HepG2 (cell line): ENCODE measurements around the gene GGPS1. TPM values are rescaled to one million over a fixed set of nuclear protein-coding genes. Genes with fewer than 3 reads are reported as not detected.

Experiments
- ATAC-seq: fragments of 200-7000 bp; cut with Tn5 transposase; 3 replicates; pipeline ENCODE4 v1.9.1; 2020; ENCODE audit warnings: mild to moderate bottlenecking, moderate library complexity
- BruUV-seq: library from RNA; stranded (reverse); fragments of 400-500 nt; replicated peaks from 2 replicates; lab custom pipeline; 2021; lab: Mats Ljungman, UMichigan
- CTCF ChIA-PET: fragments of 300-600 bp; formaldehyde crosslinking; extraction: SDS; loops from one replicate; lab custom pipeline; 2021; ENCODE audit warnings: low total read pairs, inconsistent platforms, low intra/inter-chr PET ratio; lab: Yijun Ruan, JAX
- POLR2A ChIA-PET: fragments of 350-600 bp; sonication (Branson Sonifier 250); formaldehyde crosslinking; loops from one replicate; lab custom pipeline; 2020; ENCODE audit warnings: antibody characterized with exemption, inconsistent platforms; lab: Yijun Ruan, JAX
- DNase-seq: peaks from one replicate; pipeline ENCODE4 v3.0.0-alpha.2; 2015; ENCODE audit warnings: low spot score
- FAIRE-seq: peaks from 3 replicates; lab custom pipeline; 2011; peaks lifted over from hg19 to GRCh38; lab: Jason Lieb, UNC
- H2AFZ ChIP-seq: one replicate; pipeline ENCODE4 v1.6.1; 2011; ENCODE audit warnings: low read length, inconsistent platforms
- H3K27ac ChIP-seq: fragments of 300-600 bp; 3 replicates; pipeline ENCODE4 v1.8.0; 2011; ENCODE audit warnings: mixed run types, mild to moderate bottlenecking, mixed read lengths, low read length, inconsistent platforms; ENCODE audit not compliant: insufficient read depth; ENCODE audit errors: extremely low read length
- H3K27me3 ChIP-seq, 2 experiments: fragments of 200-600 bp in 1 of 2; 2 replicates in 1 of 2; 3 replicates in 1 of 2; pipeline versions ENCODE4 v1.6.0 to v1.8.0; 2011; ENCODE audit warnings: low read length in 2 of 2, mild to moderate bottlenecking in 2 of 2, moderate library complexity in 2 of 2, inconsistent platforms in 1 of 2; ENCODE audit not compliant: insufficient read depth in 2 of 2, control insufficient read depth in 1 of 2
- H3K36me3 ChIP-seq, 2 experiments: fragments of 200-600 bp in 1 of 2; replicated peaks in 1 of 2; 2 replicates in 1 of 2; 3 replicates in 1 of 2; pipeline versions ENCODE4 v1.5.1 to v1.8.0; 2011; ENCODE audit warnings: low read length in 2 of 2, inconsistent platforms in 1 of 2; ENCODE audit not compliant: insufficient read depth in 2 of 2, control insufficient read depth in 1 of 2
- H3K4me1 ChIP-seq: 2 replicates; pipeline ENCODE4 v1.5.1; 2012; ENCODE audit warnings: low read length, inconsistent platforms; ENCODE audit not compliant: insufficient read depth
- H3K4me2 ChIP-seq: 2 replicates; pipeline ENCODE4 v1.6.0; 2011; ENCODE audit warnings: low read depth, low read length, inconsistent platforms
- H3K4me3 ChIP-seq, 3 experiments: fragments of 200-600 bp in 1 of 3; sonication (generic), shearing (Covaris generic) in 1 of 3; replicated peaks in 1 of 3; 2 replicates each; pipeline ENCODE4 v1.5.1; 2011 to 2016; ENCODE audit warnings: low read length in 3 of 3, inconsistent platforms in 2 of 3, low read depth in 2 of 3, mild to moderate bottlenecking in 2 of 3, control low read depth in 1 of 3, mixed read lengths in 1 of 3; ENCODE audit not compliant: insufficient read depth in 1 of 3
- H3K79me2 ChIP-seq: one replicate; pipeline ENCODE4 v1.6.1; 2011; ENCODE audit warnings: low read length, inconsistent platforms; ENCODE audit not compliant: insufficient read depth
- H3K9ac ChIP-seq: 2 replicates; pipeline ENCODE4 v1.6.0; 2011; ENCODE audit warnings: mild to moderate bottlenecking, low read depth, low read length, inconsistent platforms; ENCODE audit not compliant: insufficient read depth
- H3K9me3 ChIP-seq: 2 replicates; pipeline ENCODE4 v1.5.1; 2012; ENCODE audit warnings: mild to moderate bottlenecking, low read length
- H4K20me1 ChIP-seq: 2 replicates; pipeline ENCODE4 v1.6.0; 2011; ENCODE audit warnings: inconsistent platforms, mild to moderate bottlenecking, low read length, moderate library complexity; ENCODE audit not compliant: insufficient read depth
- GABPB1 ChIP-seq: IDR thresholded peaks from 2 replicates; pipeline ENCODE4 v1.6.1; 2016; ENCODE audit warnings: mild to moderate bottlenecking, missing genetic modification reagents, moderate library complexity, missing compliant biosample characterization
- HOXA9 ChIP-seq: sonication (generic); formaldehyde crosslinking; IDR thresholded peaks from 2 replicates; pipeline ENCODE4 v1.8.1; 2022; ENCODE audit warnings: missing genetic modification reagents, mild to moderate bottlenecking, moderate library complexity, borderline replicate concordance
- IRF2 ChIP-seq: IDR thresholded peaks from 2 replicates; pipeline ENCODE4 v1.6.1; 2018; ENCODE audit warnings: missing genetic modification reagents, missing compliant biosample characterization
- MAX ChIP-seq: IDR thresholded peaks from 2 replicates; pipeline ENCODE4 v1.6.1; 2012; ENCODE audit warnings: inconsistent platforms
- MBD4 ChIP-seq: IDR thresholded peaks from 2 replicates; pipeline ENCODE4 v1.6.1; 2012; ENCODE audit warnings: low read length, inconsistent platforms, borderline replicate concordance
- MLX ChIP-seq: IDR thresholded peaks from 2 replicates; pipeline ENCODE4 v1.6.1; 2016
- PITX1 ChIP-seq: sonication (generic); formaldehyde crosslinking; IDR thresholded peaks from 2 replicates; pipeline ENCODE4 v1.5.1; 2020; ENCODE audit warnings: mild to moderate bottlenecking, missing genetic modification reagents
- ZBTB37 ChIP-seq: sonication (generic); formaldehyde crosslinking; IDR thresholded peaks from 2 replicates; pipeline ENCODE4 v1.4.0; 2020; ENCODE audit warnings: mild to moderate bottlenecking, missing genetic modification reagents
- ZBTB7B ChIP-seq: sonication (generic); formaldehyde crosslinking; IDR thresholded peaks from 2 replicates; pipeline ENCODE4 v1.4.0; 2020; ENCODE audit warnings: missing genetic modification reagents
- ZMAT3 ChIP-seq: sonication (generic); formaldehyde crosslinking; conservative IDR thresholded peaks from 2 replicates; pipeline ENCODE4 v1.7.0; 2021; ENCODE audit warnings: missing genetic modification reagents
- ZNF251 ChIP-seq: sonication (generic); formaldehyde crosslinking; IDR thresholded peaks from 2 replicates; pipeline ENCODE4 v1.9.0; 2021; ENCODE audit warnings: mild to moderate bottlenecking, missing genetic modification reagents
- ZNF501 ChIP-seq: sonication (generic); formaldehyde crosslinking; IDR thresholded peaks from 2 replicates; pipeline ENCODE4 v1.5.1; 2020; ENCODE audit warnings: mild to moderate bottlenecking, moderate library complexity, missing genetic modification reagents
- ZNF609 ChIP-seq: sonication (generic); formaldehyde crosslinking; IDR thresholded peaks from 2 replicates; pipeline ENCODE4 v1.4.0; 2020; ENCODE audit warnings: mild to moderate bottlenecking, missing genetic modification reagents, borderline replicate concordance
- ZNF747 ChIP-seq: sonication (generic); formaldehyde crosslinking; IDR thresholded peaks from 2 replicates; pipeline ENCODE4 v1.8.1; 2023; ENCODE audit warnings: missing genetic modification reagents, mild to moderate bottlenecking, borderline replicate concordance
- ZSCAN30 ChIP-seq: sonication (generic); formaldehyde crosslinking; IDR thresholded peaks from 2 replicates; pipeline ENCODE4 v1.5.0; 2020; ENCODE audit warnings: mild to moderate bottlenecking, missing genetic modification reagents
- WGBS: methylation state at CpG from one replicate; pipeline ENCODE4 v1.1.6; 2017; ENCODE audit warnings: low lambda C conversion rate; 5-methylcytosine and 5-hydroxymethylcytosine counted together
- in situ Hi-C: cut with HindIII; loops from 2 replicates; pipeline ENCODE4 v1.10.0; 2017; ENCODE audit warnings: low pct_unique_long_range_greater_than_20kb; ENCODE audit not compliant: extremely low pct_ligation_motif_present
- intact Hi-C: fragments of 100-400 bp; cut with micrococcal nuclease; formaldehyde crosslinking; loops from one replicate; pipeline ENCODE4 v1.10.0; 2022; ENCODE audit not compliant: unreplicated experiment
- polyA plus RNA-seq, 8 experiments: library from polyadenylated mRNA; depleted of rRNA in 3 of 8; stranded (reverse) in 7 of 8; unstranded in 1 of 8; fragments of >200 nt; fragmentation: Illumina TruSeq in 4 of 8; extraction: Trizol in 4 of 8; gene quantifications; 2 replicates each; pipeline versions ENCODE4 v1.2.1 to v1.2.3, GENCODE V29; 2011 to 2016; ENCODE audit warnings: low read depth in 4 of 8, missing spikeins in 1 of 8, mixed read lengths in 1 of 8; ENCODE audit not compliant: insufficient read depth in 1 of 8
- total RNA-seq, 5 experiments: library from RNA; depleted of rRNA; stranded (reverse); fragments of >200 nt; fragmentation: Illumina TruSeq; extraction: Trizol; gene quantifications; 2 replicates each; pipeline ENCODE4 v1.2.3, GENCODE V29; 2016; ENCODE audit warnings: low read depth in 1 of 5

Gene GGPS1
- total and polyA plus RNA-seq, 2 of the 13 experiments (the other 11 are each of a cell fraction or from before 2014, with no cell fraction given): 28.8 to 42.6 TPM

GRCh38 chr1:235342471-235342870, 14.1 kb downstream of the GGPS1 start (continued):
- TF ChIP-seq ZNF609 (CRISPR knock-in tag): no peak
- TF ChIP-seq ZBTB7B (CRISPR knock-in tag): no peak
- TF ChIP-seq ZBTB37 (CRISPR knock-in tag): no peak
- TF ChIP-seq PITX1: no peak
- no peak for TF ChIP-seq ZSCAN30

GRCh38 chr1:235343726-235344125, 15.4 kb downstream of the GGPS1 start:
- H3K27me3 ChIP-seq: no peaks in the 10 kb centered on the region
- H3K79me2 ChIP-seq: no peaks in the 10 kb centered on the region
- intact Hi-C loops (no loop called here), in situ Hi-C loops (no loop called here)
- peaks cover 2 to 17% of the 10 kb centered on the region in 2 experiments; a peak in 4 of 5 replicates for H3K36me3 ChIP-seq
- no peak for FAIRE-seq
- ATAC-seq: no peak
- H3K4me1 ChIP-seq: no peaks in the 10 kb centered on the region
- H2AFZ ChIP-seq: no peak overlapping the region
- no peak overlapping the region for H3K4me3 ChIP-seq
- POLR2A ChIA-PET: no interaction called here
- no peaks in the 10 kb centered on the region for H4K20me1 ChIP-seq
- H3K27ac ChIP-seq: no peak overlapping the region
- no peak overlapping the region for H3K4me2 ChIP-seq
- no TSS peak for BruUV-seq
- DNase-seq: no peak
- TF ChIP-seq MAX (no peak), ZNF747 (CRISPR knock-in tag) (no peak), ZNF501 (CRISPR knock-in tag) (no peak), IRF2 (CRISPR knock-in tag) (no peak), HOXA9 (no peak), MLX (CRISPR knock-in tag) (no peak), MBD4 (no peak), ZMAT3 (CRISPR knock-in tag) (no peak), GABPB1 (no peak), ZNF251 (CRISPR knock-in tag) (no peak)
- no peak overlapping the region for H3K9ac ChIP-seq
- H3K9me3 ChIP-seq: no peaks in the 10 kb centered on the region
- 98% methylated on average over 5 of the region's 5 CpGs for WGBS
- CTCF ChIA-PET: no interaction called here
